Activated CD8-positive, alpha-beta memory T cell treated with anti-CD3 and anti-CD28 coated beads, Interleukin-2, amount 50 U/mL, for 1 hour (primary cell): ENCODE measurements around the gene TLX2.
A peak's percentile ranks its signal among the peaks of the same experiment; 100 is the strongest.

Source experiments
- DNase-seq: peaks from one replicate; pipeline ENCODE4 v3.0.0-alpha.2; 2020; ENCODE audit errors: extremely low read depth

Gene TLX2

GRCh38 chr2:74511104-74511989 is 2.9 kb upstream of the TLX2 start:
- no peak for DNase-seq

DNA sequence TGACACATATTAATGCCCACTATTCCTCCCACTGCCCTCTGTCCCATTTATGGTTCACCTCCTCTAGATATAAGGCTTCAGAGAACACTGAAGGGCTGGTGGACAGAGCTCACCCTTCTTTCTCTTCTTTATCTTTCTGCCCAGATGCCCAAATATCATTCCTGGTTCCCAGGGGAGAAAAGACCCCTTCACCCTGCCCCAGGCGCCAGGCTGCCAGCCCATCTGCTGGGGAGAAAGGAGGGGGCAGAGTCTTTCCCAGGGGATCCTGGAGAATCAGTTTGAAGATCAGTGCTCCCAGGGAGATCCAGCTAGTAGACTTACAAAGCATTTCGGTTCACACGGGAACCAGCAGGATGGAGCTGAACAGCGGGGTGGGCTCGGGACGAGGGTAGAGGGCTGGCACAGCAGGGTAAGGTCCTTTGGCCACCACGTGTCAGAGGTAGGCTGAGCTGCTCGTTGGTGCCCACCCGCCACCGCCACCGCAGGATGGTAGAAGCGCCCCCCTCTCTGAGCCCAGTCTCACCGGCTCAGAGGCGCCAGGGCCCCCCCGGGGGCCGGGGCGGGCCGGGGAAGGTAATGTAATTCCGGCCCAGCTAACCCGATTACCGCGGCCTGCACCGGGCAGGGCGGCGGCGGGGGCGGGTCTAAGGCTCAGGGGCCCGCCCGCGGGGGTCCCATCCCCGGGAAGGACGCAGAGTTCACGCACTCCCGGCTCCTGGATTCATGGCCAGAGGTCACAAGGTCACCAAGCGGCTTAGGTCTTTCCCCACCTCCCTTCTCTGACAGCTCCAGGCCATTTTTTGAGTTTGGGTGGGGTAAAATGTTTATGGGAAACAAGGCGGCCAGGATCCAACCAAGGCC is 1.3 kb upstream of the TLX2 start:
- no peak for DNase-seq

DNA sequence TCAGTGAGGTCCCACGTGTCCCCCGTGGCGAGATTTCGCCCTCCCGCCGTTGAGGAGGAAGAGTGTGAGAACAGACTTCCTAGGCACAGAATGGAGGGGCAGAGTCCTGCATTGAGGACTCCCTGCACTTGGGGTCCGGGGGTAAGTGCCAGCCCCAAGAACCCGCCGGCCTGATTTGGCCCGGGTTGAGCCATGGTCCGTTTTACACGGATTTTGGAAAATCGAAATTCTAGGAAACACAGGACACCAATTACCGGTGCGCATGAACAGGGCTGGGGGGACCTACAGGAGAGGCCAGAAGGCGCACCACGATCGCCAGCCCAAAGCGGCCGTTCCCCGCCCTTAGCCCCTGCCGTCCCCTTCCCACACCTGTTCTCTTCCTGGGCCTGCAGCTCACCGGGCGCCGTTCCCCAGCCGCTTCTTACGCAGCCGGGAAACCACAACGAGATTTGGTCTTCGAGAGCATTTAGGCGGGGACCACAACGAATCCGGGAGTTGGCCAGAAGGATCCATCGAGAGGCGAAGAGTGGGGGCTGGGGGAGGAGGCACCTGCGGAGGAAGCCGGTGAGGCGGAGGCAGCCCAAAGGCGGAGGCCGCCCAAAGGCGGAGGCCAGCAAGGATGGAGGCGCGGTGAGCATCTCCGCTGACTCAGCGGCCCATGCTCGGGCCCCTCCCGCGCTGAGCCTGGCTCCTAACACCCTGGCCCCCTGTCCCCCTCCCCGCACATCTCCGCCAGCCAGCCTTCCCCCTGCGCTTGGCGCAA is 464 bp upstream of the TLX2 start:
- DNase-seq, result no peak

DNA sequence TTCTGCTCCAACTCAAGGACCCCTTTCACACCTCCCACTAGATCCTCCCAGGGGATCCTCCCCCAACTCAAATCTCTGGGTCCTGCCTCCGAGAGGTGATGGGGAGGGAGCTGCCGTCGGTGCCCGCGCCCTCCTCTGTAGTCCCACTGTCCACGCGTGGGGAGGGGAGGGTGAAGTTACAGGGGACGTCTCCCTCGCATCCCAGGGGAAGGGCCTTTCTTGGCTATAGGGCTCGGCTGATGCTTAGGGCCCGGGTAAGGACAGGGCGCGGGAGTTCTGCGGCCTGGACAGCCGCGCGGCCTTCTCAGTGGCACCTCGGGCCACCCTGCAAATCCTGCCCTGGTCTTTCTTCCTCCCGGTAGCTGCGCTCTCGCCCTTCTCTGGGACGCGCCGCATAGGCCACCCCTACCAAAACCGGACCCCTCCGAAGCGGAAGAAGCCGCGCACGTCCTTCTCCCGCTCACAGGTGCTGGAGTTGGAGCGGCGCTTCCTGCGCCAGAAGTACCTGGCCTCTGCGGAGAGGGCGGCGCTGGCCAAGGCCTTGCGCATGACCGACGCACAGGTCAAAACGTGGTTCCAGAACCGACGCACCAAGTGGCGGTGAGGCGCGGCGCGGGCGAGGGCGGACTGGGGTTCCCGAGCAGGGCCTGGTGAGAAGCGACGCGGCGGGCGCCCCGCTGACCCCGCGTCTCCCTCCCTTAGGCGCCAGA is 1.2 kb downstream of the TLX2 start:
- DNase-seq, result no peak

DNA sequence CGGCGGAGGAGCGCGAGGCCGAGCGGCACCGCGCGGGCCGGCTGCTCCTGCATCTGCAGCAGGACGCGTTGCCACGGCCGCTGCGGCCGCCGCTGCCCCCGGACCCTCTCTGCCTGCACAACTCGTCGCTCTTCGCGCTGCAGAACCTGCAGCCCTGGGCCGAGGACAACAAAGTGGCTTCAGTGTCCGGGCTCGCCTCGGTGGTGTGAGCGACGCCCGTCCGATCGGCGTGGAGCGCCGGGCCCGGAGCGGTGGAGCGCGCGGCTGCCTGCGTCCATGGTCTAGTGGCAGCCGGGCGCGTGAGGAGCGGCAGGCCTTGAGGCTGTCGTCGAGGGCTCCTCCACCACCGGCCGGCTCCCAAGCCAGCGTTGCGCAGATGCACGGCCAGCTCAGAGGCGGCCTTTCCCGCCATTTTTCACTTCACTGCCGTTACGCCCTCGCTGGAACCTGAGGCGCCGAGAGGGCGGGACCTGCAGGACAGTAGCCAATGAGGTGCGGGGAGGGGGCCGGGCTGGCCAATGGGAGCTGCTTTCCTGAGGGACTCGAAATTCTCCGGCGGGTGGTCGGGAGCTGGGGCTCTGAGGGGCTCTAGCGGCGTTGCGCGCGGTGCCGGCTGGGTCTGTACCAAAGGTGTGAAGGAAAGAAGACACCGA is 1.9 kb downstream of the TLX2 start:
- peak; percentile 52 for DNase-seq

DNA sequence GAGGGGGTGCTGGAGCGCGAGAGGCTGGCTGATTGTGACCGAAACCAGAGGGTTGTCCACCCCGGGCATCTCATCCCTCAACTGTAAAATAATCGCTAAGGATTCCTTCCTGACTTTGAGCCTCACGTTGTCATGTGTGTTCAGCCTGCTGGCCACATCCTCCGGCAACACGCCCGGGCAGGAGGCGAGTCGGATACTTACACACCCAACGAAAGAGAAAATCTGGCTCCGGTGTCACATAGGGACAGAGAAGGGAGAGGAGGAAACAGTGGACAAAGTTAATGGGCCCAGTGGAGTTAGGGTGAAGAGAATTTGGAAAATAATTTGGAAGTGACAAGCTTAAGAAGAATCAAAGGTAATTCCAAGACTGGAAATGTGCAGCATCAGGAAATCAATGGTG is 2.4 kb downstream of the TLX2 start:
- no peak for DNase-seq

- no peak for DNase-seq
These were observed 8.3 kb downstream of the TLX2 start for GRCh38 chr2:74522516-74522915.

GRCh38 chr2:74524005-74524404 is 9.8 kb downstream of the TLX2 start:
- no peak for DNase-seq

DNA sequence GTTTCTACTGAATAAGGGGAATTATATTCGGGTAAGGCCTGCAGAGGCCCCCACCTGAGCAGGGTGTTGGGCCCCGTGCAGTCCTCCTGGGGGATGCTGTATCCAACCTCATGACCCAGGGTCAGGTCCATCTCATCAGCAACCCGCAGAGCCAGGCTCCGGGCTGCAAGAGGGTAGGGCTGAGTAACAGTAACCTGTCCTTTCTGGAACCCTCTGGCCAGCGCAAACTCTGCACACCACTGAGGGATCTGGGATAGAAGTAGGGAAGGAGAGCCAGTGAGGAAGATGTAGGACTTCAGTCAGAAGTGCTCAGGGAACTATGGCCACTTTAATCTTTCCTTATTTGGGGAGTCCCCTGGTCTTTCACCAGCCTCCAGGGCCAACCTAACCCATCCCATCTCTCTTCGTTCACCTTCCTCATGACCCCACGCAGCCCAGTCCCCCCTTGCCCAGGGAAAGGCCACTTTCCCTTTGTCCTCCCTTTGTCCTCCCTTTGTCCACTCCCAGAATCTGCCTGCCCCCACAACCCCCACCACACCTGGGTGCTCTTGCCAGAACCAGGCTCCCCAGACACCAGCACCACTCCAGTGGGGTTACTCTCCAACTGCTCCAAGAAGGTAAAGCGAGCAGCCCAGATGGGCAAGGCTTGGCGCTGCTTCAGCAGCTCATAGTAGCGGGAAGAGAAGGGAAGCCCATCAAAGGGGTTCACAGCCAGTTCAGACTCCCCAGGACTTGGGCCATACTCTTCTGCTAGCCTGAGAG is 10.9 kb downstream of the TLX2 start:
- DNase-seq, result no peak

- DNase-seq, result no peak
These were observed 11.7 kb downstream of the TLX2 start, which contains the start of gene DQX1 for GRCh38 chr2:74525717-74526648. Gene DQX1, minus strand, starts transcription at chr2:74526231. Its CDS starts 502 bp downstream, at chr2:74525729.

- no peak for DNase-seq
These were observed 12.5 kb downstream of the TLX2 start for GRCh38 chr2:74526649-74527230.

DNA sequence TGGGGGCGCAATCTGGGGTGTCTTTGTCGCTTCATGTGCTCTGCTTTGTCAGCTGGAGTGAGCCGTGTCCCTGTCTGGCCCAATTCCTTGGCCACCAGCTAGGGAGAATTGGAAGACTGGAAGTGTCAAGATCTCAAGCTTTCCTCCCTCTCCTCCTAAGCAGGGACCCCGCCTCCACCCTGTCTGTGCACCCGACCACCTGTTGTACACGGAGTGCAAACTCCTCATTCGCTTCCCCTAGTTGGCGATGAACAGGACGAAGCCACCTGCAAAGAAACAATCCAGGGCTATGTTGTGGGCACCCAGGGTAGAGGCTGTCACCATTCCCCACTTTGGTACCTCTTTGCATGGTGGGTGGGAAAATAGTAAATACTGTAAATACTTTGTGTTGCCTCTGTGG is 13.5 kb downstream of the TLX2 start:
- DNase-seq, result no peak

- no peak for DNase-seq
These were observed 14.5 kb downstream of the TLX2 start for GRCh38 chr2:74528600-74529356.

- peak; percentile 61 for DNase-seq
These were observed 15.3 kb downstream of the TLX2 start, which contains the start of the genes AUP1 and HTRA2 for GRCh38 chr2:74529357-74530238. Gene AUP1, minus strand, starts transcription at chr2:74529706. Its CDS starts 77 bp downstream, at chr2:74529629. Gene HTRA2, plus strand, starts transcription at chr2:74529933. Its CDS starts 74 bp downstream, at chr2:74530007.

DNA sequence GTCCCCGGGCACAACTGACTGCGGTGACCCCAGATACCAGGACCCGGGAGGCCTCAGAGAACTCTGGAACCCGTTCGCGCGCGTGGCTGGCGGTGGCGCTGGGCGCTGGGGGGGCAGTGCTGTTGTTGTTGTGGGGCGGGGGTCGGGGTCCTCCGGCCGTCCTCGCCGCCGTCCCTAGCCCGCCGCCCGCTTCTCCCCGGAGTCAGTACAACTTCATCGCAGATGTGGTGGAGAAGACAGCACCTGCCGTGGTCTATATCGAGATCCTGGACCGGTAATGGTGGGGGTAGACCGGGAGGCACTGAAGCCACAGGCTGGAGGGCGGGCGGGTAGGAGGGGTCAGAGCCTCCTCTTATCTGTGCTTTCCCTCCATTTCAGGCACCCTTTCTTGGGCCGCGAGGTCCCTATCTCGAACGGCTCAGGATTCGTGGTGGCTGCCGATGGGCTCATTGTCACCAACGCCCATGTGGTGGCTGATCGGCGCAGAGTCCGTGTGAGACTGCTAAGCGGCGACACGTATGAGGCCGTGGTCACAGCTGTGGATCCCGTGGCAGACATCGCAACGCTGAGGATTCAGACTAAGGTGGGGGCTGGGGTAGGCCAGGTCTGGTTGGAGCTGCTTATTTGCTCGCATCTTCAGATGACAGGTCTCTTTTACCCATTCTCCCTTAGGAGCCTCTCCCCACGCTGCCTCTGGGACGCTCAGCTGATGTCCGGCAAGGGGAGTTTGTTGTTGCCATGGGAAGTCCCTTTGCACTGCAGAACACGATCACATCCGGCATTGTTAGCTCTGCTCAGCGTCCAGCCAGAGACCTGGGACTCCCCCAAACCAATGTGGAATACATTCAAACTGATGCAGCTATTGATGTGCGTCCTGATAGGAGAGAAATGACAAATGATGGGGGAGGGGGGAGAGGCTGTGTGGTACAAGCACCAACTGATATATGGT is 16.3 kb downstream of the TLX2 start:
- DNase-seq, result no peak
